Heart right ventricle (tissue), 16 donors: ENCODE results near the gene GPR61. TPM values are rescaled to one million over a fixed set of nuclear protein-coding genes. Genes with fewer than 3 reads are reported as not detected.

Experiments used
- ATAC-seq, 8 donors: fragments of 200-7000 bp; cut with Tn5 transposase; one replicate each; pipeline ENCODE4 v1.9.1; 2020; ENCODE audit warnings: mild to moderate bottlenecking in 8 of 8, moderate library complexity in 8 of 8, moderate number of reproducible peaks in 1 of 8
- DNase-seq, 2 donors: peaks; one replicate each; pipeline ENCODE4 v3.0.0-alpha.2; 2020
- H3K27ac ChIP-seq, 10 donors: fragments of 200-600 bp; sonication (generic) in 2 of 10; one replicate each; pipeline versions ENCODE4 v1.5.0 to v1.8.0; 2020 to 2022; ENCODE audit warnings: mild to moderate bottlenecking in 3 of 10
- H3K27me3 ChIP-seq, 7 donors: fragments of 200-600 bp; one replicate each; pipeline ENCODE4 v1.8.0; 2021 to 2022; ENCODE audit warnings: mild to moderate bottlenecking in 2 of 7
- H3K36me3 ChIP-seq, 9 donors: fragments of 200-600 bp; sonication (generic) in 1 of 9; one replicate each; pipeline versions ENCODE4 v1.5.0 to v1.8.0; 2020 to 2022; ENCODE audit warnings: mild to moderate bottlenecking in 2 of 9
- H3K4me1 ChIP-seq, 9 donors: fragments of 200-600 bp; sonication (generic) in 1 of 9; one replicate each; pipeline versions ENCODE4 v1.5.0 to v1.8.0; 2020 to 2022; ENCODE audit warnings: mild to moderate bottlenecking in 4 of 9
- H3K4me3 ChIP-seq, 10 donors: fragments of 200-600 bp; sonication (generic) in 2 of 10; one replicate each; pipeline versions ENCODE4 v1.5.0 to v1.8.0; 2020 to 2022; ENCODE audit warnings: mild to moderate bottlenecking in 7 of 10, moderate library complexity in 2 of 10
- H3K9me3 ChIP-seq, 11 donors: fragments of 200-600 bp in 10 of 11; sonication (generic) in 2 of 11; one replicate each; pipeline versions ENCODE4 v1.5.0 to v1.8.0; 2013 to 2022; ENCODE audit warnings: mild to moderate bottlenecking in 2 of 11, control low read depth in 1 of 11, moderate library complexity in 1 of 11
- CTCF ChIP-seq, 9 donors: fragments of 200-600 bp; sonication (generic) in 2 of 9; IDR thresholded peaks; one replicate each; pipeline versions ENCODE4 v1.5.0 to v1.8.0; 2021 to 2022; ENCODE audit warnings: antibody characterized with exemption in 9 of 9, mild to moderate bottlenecking in 5 of 9, moderate library complexity in 1 of 9
- WGBS, 2 donors: extraction: QIAGEN DNeasy Blood & Tissue Kit; methylation state at CpG; one replicate each; pipeline ENCODE4 v1.1.7; 2013; ENCODE audit warnings: inconsistent platforms in 1 of 2; 5-methylcytosine and 5-hydroxymethylcytosine counted together
- intact Hi-C, 10 donors: fragments of 100-400 bp; cut with DNase I; formaldehyde crosslinking; loops; one replicate each; pipeline versions ENCODE4 v1.11.1 to v1.14.2; 2022
- polyA plus RNA-seq, 2 donors: library from polyadenylated mRNA; stranded (reverse); fragments of 200-250 nt; gene quantifications; one replicate each; pipeline ENCODE4 v1.2.3, GENCODE V29; 2013
- total RNA-seq, 10 donors: library from RNA; stranded (reverse); fragmentation: NEBNext Ultra II Directional in 3 of 10; extraction: Animal tissue kit (Norgen Biotek cat#: 25700) in 3 of 10; gene quantifications; one replicate each; pipeline versions ENCODE4 v1.2.1 to v1.2.4, GENCODE V29; 2021 to 2023
- donor health status: Arrhythmogenic right ventricular cardiomyopathy.
- donor health status: ischemic (EF 13 %, LVEDD 7.1; RV severe dilation, severe dysfunction).
- donor health status: healthy with polysubstance abuse.
- donor health status: DM: no; HTN: yes; CAD: no.
- donor health status: DM: no; HTN: no; CAD: no.
- donor health status: ischemic (EF 25% LVEDD 6.9; RV normal size, moderate dysfunction).
- donor health status: ischemic (EF 25% LVEDD 5.7; RV mildly dilated, moderate dysfunction).
- donor health status: healthy.
- donor health status: DM: yes; HTN: yes; CAD: no.
- donor health status: Ischemic cardiomyopathy.
- donor health status: ischemic (EF 35%, LVEDD 5.7; RV mildly dilated, moderate dysfunction).
- donor health status: nonischemic (EF 11% LVEDD 7.7; RV severe dilation, severe dysfunction).
- donor health status: DM: yes; HTN: yes; CAD: no.
- donor health status: PGD.
- donor health status: ischemic (EF 29% LVEDD 5.4; RV normal size, mild dysfunction).
- donor health status: nonischemic (EF 23%, LVEDD 6.1; RV moderate dilation, normal function).

The GPR61 gene
- total and polyA plus RNA-seq, 12 donors, result 0.11 to 1.0 (median 0.31) TPM; not detected in 4

GRCh38 chr1:109509176-109510134 lies 30.2 kb upstream of the GPR61 start, which contains the start of gene AMIGO1:
AMIGO1 (minus strand) TSS chr1:109509727; CDS start chr1:109508912, 815 bp downstream.
- peak within 1 kb of the TSS in 9 of 10 donors; percentile 47 to 78 (median 66) for H3K27ac ChIP-seq
- peak within 1 kb of the TSS; percentile 68 to 84 (median 73) for H3K4me3 ChIP-seq
- peaks cover 0 to 18% (median 13%) of the 10 kb centered on the region in 9 donors for H3K4me1 ChIP-seq
- ATAC-seq (peak; percentile 69 to 91 (median 78)), DNase-seq (peak; percentile 56 to 67)
- no peaks in the 10 kb centered on the region for H3K9me3 ChIP-seq
- 0 to 1% methylated on average over 68 to 100 of the region's 100 CpGs for WGBS, 2 donors
- no peak for TF ChIP-seq CTCF (IDR thresholded peaks at IDR 0.05)
- intact Hi-C loops, result no loop called here
- peaks cover 0 to 5% (median 0%) of the 10 kb centered on the region in 7 donors for H3K27me3 ChIP-seq
- H3K36me3 ChIP-seq, result peaks cover 0 to 16% (median 0%) of the 10 kb centered on the region in 9 donors

GRCh38 chr1:109513110-109513710 lies 26.5 kb upstream of the GPR61 start:
- intact Hi-C loops, result no loop called here
- WGBS, 2 donors, result 90 to 92% methylated on average over 2 of the region's 2 CpGs
- Histone ChIP-seq H3K27ac (no peak overlapping the region), H3K36me3 (no peaks in the 10 kb centered on the region), H3K4me1 (peaks cover 0 to 17% (median 13%) of the 10 kb centered on the region in 9 donors), H3K27me3 (peaks cover 0 to 5% (median 0%) of the 10 kb centered on the region in 7 donors), H3K9me3 (no peaks in the 10 kb centered on the region), H3K4me3 (no peak overlapping the region)
- ATAC-seq (no peak), DNase-seq (no peak)
- no peak for TF ChIP-seq CTCF (IDR thresholded peaks at IDR 0.05)

GRCh38 chr1:109514846-109515245 lies 24.8 kb upstream of the GPR61 start:
- intact Hi-C loops, result no loop called here
- Histone ChIP-seq H3K4me1 (peaks cover 0 to 7% (median 3%) of the 10 kb centered on the region in 9 donors), H3K27ac (no peak overlapping the region), H3K36me3 (no peaks in the 10 kb centered on the region), H3K9me3 (no peaks in the 10 kb centered on the region), H3K27me3 (peaks cover 0 to 5% (median 0%) of the 10 kb centered on the region in 7 donors), H3K4me3 (no peak overlapping the region)
- DNase-seq (no peak), ATAC-seq (no peak)
- 90 to 93% methylated on average over 3 of the region's 3 CpGs for WGBS, 2 donors
- TF ChIP-seq CTCF (IDR thresholded peaks at IDR 0.05), result no peak

GRCh38 chr1:109516872-109517271 lies 22.8 kb upstream of the GPR61 start:
- no peak for ATAC-seq
- H3K4me3 ChIP-seq, result no peak overlapping the region
- intact Hi-C loops, result no loop called here
- no peak for DNase-seq
- no peaks in the 10 kb centered on the region for H3K36me3 ChIP-seq
- H3K27ac ChIP-seq, result no peak overlapping the region
- peaks cover 0 to 3% (median 0%) of the 10 kb centered on the region in 9 donors for H3K4me1 ChIP-seq
- 76 to 85% methylated on average over 5 of the region's 5 CpGs for WGBS, 2 donors
- H3K9me3 ChIP-seq, result no peaks in the 10 kb centered on the region
- H3K27me3 ChIP-seq, result no peaks in the 10 kb centered on the region
- no peak for TF ChIP-seq CTCF (IDR thresholded peaks at IDR 0.05)
